Measurements from ENCODE around the gene FBXL5.
A peak's percentile ranks its signal among the peaks of the same experiment; 100 is the strongest.
"Not testable (repeated sequence)": the region's sequence is repeated elsewhere in the genome, so short reads cannot be mapped to it uniquely, and the experiment has no call there.

FBXL5 gene

DNA sequence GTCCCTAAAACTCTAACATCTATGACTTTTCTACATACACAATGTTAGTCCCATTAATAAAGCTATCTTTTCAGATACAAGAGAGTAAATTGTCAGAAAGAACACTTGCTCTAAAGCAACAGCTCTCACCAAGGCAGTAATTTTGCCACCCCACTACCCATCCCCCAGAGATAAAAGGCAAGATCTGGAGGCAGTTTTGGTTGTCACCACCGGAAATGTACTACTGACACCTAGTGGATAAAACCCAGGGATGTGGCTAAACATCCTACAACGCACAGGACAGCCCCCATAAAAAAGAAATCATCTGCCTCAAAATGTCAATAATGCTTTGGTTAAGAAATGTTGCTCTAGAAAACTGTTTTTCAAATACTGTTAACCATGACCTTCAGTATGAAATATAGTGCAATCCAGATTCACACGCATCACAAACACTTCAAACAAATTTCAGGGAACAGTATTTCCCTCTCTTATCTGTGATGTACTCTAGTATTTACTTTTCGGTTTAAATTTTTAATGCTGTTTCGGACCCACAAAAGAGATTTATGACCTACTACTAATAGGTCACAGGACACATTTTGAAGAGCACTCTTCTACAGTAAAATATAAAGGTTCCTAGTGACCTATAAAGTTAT, 5.1 kb downstream of the FBXL5 start:
- peak; percentile 67 to 84 for DNase-seq

DNA sequence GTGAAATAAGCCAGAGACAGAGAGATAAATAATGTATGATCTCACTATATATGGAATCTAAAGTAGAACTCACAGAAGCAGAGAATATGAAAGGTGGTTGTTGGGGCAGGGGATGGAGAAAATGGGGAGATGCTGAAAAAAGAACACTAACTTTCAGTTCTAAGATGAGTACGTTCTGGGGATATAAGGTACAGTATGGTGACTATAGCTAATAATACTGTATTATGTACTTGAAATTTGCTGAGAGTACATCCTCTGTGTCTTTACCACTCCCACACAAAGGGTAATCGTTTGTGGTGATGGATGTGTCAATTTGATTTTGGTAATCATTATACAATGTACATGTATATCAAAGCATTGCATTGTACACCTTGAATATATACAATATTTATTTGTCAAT, 6.6 kb downstream of the FBXL5 start:
- no peak for DNase-seq

DNA sequence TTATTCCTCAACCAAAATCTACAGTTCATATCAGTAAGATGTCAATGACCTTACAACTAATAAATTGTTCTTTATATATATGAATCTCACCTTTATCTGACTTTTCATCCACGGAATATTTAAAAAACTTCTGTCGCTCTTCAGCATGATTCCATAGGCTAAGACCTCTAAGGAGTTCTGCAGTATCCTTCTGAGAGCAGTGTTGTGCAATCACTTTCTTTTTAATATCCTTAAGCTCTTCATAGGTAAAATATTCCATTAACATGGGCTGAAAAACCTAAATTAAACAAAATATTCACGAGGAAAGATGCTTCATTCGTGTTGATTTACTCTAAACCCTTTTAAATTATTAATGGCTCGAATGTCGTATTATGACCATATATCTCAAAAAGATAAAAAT, 16.7 kb downstream of the FBXL5 start:
- DNase-seq = no peak

DNA sequence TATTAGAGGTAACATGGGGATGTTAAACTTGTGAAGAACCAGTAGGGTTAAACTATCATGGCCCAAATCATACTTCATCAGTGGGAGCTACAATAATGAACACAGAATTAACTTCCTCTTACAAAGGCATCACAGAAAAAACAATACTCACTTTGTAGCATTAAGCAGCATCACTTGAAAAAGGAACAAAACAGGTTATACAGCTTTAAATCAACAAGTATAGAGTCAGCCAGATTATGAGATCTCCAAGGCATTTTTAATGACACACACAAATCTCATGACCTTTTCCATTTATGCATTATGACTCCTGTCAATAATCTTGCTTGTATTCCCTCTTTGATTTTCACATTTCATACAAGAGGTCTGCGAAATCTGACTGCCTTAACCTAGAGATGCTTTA, 18.3 kb downstream of the FBXL5 start:
- DNase-seq = no peak

DNA sequence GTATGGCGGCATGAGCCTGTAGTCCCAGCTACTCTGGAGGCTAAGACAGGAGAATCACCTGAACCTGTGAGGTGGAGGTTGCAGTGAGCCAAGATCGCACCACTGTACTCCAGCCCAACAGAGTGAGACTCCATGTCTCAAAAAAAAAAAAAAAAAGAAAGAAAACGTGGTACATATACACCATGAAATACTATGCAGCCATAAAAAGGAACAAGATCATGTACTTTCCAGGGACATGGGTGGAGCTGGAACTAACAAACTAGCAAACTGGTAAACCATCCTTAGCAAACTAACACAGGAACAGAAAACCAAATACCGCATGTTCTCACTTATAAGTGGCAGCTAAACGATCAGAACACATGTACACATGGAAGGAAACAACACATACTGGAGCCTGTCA, 37.8 kb downstream of the FBXL5 start:
- DNase-seq = not testable (repeated sequence)

DNA sequence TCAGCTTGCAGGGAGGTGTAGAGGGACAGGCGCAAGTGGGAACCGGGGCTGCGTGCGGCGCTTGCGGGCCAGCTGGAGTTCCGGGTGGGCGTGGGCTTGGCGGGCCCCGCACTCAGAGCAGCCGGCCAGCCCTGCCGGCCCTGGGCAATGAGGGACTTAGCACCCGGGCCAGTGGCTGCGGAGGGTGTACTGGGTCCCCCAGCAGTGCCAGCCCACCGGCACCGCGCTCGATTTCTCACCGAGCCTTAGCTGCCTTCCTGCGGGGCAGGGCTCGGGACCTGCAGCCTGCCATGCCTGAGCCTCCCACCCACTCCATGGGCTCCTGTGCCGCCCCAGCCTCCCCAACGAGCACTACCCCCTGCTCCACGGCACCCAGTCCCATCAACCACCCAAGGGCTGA, 40.3 kb downstream of the FBXL5 start:
- DNase-seq = not testable (repeated sequence)

DNA sequence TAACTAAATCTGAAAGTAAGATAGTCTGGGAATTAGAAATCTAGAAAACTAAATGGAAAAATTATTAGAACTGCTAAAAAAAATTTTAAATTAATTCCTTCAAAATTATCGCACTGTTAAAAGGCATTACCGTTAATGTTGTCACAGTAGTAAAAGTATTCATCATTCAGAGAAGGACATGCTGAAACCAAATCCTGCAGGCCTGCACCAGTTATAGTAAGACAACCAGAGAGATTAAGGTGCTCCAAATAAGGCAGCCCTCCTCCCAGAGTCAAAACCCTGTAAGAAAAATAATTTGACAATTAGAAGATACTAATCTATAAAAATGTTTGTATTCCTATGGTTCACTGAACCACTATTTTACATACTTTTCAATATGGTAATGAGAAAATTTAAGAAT, 43.0 kb downstream of the FBXL5 start:
- DNase-seq = no peak

DNA sequence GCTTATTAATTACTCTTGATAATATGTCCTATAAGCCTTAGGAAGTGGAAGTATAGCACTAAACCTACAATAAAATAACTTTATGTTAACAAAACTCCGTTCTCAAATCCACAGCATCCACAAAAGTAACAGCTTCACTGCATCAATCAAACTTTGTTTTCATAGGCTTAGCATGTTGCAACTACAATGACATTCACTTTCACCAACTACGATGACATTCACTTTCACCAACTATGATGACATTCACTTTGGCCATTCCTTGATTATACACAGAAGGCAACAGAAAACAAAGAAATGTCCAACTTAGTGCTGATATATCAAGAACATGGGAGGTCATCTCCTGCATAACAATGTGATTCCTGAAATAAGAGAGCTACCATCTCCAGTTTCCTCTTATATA, 44.3 kb downstream of the FBXL5 start:
- no peak for DNase-seq

DNA sequence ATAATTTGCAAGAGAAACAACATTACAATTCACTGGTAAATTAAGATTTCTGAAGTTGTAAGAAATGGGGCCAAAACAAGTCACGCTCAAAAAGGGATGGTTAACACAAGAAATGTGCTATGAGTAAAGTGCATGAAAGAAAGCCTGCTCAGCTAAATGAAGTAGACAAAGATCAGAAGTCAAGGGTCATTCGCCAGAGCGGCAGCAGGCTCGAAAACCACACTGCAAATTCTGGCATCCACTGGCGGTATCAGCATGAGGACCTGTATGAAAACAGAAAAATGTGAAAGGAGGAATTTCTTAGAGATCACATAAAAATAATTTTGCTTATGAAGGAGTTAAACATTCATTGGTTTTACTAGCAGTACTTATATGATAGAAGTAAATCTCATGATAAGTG, 49.6 kb downstream of the FBXL5 start:
- DNase-seq = no peak

DNA sequence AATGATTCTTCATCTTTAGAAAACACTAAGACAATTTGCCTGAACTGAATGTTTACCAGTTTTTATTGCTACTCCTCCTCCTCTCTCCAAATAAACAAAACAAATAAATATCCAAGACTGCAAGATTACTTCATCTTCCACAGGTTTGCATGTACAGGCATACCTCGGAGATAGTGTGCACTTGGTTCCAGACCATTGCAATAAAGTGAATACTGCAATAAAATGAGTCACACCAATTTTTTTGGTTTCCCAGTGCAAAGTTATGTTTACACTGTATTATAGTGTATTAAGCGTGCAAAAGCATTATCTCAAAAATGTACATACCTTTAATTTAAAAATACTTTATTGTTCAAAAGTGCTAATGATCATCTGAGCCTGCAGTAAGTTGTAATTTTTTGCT, 53.3 kb downstream of the FBXL5 start:
- no peak for DNase-seq

DNA sequence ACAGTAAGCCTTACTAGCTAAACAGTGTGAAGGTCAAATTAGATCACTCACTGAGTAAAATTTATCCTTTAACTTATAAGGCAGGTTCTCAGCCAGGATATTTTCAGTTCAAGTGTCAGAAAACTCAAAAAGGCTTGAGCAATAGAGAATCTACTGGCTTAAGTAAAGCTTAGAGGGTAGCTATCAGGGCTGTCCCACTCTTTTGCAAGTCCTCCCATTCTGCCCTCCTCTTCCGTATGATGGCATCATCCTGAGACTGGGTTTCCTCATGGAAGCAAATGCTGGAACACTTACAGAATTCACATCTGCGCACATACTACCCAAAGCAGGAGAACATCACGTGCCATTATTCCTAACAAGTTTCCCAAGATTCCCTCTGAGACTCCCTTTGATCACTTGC, 55.0 kb downstream of the FBXL5 start:
- DNase-seq = no peak

DNA sequence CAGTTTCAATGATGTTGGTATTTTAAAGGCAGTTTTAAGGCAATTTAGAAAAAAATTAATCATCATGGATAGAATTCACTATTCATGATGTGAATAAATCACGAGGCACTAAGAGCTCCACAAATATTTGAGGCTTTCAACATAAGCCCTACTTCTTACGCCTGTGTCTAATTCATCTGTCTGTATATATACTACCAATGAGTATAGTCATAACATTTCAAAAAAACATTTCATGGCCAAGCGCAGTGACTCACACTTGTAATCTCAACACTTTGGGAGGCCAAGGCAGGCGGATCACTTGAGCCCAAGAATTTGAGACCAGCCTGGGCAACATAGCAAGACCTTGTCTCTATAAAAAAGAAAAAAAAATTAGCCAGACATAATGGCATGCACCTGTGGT, 56.5 kb downstream of the FBXL5 start:
- no peak for DNase-seq

DNA sequence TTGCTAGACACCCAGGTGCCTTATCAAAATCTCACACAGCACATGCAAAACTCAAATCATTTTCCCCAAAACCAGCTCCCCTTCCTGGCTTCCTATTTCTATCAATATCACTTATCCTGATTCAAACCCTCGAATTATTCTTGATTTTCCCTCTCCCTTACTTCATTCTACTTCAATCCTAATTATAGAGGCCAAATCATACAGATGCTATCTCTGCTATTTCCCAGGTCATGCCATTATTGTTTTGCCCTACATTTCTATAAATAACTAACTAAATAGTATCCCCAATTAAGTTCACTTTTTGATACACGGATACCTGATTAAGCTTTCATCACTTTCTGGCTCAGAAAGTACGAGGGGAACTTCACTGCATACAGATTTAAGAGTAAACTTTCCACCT, 62.4 kb downstream of the FBXL5 start:
- DNase-seq = no peak

DNA sequence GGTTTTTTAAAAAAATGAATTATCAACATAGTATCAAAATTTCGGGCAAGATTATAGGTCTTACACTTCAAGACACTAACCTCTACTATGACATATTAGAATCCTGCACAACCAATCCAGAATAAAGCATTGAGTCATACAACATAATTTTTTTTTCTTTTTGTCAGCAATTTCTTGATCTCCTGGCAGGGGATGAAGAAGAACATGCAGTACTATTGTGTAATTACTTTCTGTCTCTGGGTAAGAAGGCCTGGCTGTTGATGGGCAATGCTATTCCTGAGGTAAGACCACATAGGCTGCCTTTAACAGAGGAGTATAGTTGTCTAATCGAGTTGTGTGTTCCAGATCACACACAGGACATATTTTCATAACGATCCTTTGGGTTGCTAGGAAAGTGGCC, 67.5 kb downstream of the FBXL5 start:
- no peak for DNase-seq

DNA sequence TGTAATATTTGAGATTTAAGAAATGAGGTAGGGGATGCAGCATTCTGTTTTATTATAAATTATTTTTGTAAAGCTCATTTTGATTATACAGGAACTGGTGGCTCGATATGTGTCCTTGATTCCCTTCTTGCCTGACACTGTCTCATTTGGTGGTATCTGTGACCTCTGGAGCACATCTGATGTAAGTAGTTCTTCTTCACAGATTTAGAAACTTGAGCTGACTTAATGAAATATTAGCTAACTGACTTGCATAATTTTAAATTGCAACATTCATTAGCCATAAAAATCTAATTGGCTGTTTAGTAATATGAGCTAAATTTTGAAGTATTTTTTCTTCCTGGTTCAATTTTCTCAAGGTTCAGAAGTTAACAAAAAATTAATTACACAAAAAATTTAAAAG, 69.1 kb downstream of the FBXL5 start:
- DNase-seq = no peak

DNA sequence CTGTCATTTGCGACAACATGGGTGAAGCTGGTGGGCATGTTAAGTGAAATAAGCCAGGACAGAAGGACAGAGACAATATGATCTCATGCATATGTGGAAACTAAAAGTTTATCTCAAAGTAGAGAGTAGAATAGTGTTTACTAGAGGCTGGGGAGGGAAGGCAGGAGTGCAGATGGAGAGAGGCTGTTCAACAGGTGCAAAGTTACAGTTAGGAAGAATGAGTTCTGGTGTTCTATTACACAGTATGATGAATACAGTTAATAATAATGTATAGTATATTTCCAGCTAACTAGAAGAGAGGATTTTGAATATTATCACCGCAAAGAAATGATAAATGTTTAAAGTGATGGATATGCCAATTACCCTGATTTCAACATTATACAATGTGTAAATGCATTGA, 69.8 kb downstream of the FBXL5 start:
- no peak for DNase-seq

DNA sequence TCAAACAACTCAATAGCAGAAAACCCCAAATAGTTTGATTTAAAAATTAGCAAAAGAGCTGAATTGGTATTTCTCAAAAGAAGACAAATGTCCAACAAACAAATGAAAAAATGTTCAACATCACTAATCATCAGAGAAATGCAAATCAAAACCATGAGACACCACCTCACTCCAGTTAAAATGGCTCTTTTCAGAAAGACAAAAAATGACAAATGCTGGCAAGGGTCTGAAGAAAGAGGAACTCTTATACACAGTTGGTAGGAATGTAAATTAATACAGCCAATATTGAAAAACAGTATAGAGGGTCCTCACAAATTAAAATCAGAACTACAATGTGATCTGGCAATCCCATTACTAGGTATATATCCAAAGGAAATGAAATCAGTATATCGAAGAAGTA, 70.4 kb downstream of the FBXL5 start:
- DNase-seq = no peak

DNA sequence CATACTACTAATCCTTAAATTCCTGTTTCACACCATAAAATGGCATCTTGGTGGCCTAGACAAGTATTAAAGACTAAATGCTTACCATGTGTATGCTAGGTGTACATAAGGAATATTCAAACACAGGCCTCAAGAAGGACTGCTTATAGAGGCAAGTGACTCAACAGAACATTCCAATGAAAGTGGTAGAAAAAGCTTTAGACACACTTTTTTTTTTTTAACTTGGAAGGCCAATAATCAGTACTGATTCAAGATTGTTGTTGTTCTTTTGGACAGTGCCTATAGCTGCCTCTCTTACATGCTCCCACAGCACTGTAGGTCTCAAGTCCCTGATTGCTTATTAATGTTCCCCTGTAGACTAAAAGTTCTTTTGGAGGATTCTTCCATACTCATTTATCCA, 77.6 kb downstream of the FBXL5 start:
- DNase-seq = no peak

DNA sequence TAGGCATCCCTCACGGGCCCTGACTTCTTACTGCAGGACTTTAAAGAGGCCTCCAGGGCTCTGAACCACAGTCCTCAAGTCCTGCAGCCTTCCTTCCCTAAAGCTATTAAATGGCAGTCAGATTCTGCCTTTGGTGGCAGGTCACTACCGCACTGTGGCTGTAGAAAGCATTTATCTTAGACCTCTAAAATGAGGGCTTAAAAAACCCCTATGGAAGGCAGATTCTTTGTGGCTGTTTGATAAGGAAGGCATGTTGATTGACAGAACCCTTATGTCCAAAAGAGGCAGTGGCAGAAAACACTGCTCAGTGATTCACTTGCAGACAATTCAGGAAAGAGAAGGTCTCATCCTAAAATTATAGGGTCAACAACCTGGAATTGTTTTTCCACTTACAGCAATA, 79.2 kb downstream of the FBXL5 start:
- no peak for DNase-seq

DNA sequence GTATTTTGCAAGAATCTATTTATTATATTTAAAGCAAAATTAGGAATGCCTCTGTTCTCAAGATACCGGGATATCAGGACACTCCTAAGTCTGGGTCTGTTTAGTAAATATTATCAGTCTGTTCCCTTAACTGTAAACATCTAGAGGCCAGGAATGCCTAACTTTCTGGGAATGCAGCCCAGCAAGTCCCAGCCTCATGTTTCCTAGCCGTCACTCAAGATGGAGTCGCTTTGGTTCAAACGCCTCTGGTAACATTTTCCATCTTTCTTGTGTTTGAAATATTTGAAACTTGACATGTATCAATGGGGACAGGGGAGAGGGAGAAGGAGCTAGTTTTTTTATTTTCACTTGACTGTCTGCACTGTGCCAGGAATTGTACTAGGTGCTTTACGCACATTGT, 85.4 kb downstream of the FBXL5 start:
- no peak for DNase-seq

DNA sequence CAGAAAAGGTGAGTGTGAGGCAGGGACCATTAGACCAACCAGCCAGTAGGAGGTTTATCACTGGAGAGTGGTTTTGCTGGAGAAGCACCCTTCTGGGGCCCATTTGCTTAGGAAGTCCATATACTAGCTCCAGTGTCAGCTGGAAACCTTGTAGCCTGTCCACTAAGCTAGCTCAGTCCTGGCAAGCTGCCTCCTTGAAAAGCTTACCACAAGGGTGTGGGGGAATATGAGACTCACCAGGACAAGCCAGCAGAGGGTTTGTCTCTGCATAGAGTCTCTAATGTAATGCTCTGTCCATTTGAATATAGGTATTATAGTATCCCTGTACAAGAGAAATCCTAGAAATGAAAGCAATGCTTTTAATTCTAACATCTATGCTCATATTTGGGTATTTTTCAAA, 86.3 kb downstream of the FBXL5 start:
- no peak for DNase-seq

DNA sequence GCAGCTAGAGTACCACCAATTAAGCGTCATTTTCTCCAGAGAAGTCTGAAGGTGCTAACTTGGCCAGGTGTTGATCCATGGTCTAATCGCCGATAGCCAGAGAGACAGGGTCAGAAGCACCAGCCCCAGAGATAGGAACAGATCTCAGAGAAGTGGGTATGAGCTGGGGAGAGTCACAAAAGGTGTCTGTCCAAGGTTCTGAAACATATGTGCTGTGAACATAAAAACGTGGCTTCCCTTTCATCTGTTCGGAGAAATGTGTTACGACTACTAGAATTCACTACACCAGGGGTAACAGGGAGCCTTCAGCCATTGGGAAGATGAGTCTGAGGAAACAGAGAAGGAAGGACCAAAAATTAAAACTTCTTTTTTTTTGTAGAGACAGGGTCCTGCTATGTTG, 91.3 kb downstream of the FBXL5 start:
- DNase-seq = no peak

DNA sequence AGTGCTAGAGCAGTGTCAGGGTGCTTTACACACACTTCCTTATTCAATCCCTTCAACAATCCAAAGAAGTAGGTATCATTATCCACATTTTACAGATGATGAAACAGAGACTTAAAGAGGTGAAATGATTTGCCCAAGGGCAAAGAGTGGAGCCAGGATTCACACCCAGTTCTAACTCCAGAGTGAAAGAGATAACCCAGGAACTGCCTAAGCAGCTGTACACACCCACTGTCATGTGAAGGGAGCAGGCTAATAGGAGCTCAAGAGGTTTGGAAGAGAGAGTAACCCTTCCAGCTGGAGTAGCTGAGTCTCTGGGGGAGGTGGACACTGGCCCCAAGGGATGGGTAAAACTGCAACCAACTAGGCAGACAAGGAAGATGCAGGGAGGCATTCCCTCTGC, 92.5 kb downstream of the FBXL5 start:
- no peak for DNase-seq

DNA sequence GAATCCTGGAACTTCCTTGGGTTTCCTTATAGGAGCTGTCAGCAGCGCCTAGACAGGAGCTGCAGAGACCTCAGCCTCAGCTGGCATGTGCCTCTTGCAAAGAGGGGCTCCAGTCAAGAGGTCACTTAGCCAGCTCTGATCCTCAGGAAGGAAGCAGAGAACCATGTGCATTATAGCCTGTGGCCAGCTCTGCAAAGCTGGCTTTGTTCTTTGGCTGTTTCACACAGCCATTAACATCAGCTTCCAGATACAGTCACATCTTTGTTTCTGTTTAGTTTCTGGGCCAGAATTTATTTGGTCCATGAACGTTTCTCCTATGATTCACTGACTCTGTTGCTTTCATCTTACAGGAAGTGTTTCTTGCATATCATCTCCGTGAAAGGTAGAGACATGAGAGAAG, 93.0 kb downstream of the FBXL5 start:
- DNase-seq = no peak

DNA sequence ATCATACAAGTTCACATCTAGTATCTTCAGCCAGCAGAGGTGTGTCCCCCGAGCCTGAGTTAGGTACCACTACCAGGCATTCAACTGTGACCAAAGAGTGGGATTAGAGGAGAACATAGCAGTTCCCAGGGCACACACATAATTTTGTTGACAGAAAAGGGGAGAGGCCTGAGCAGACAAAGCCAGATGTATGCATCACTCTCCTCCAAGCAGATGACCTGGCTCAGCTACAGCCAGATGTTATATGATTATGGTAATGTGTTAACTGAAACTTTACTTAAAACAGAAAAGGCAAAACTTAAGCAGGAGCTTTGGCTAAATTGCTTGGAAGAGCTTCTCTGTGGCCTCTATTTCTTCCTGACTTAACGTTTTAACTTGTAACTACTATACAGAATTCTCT, 96.6 kb downstream of the FBXL5 start:
- no peak for DNase-seq

Measured in CD4-positive, alpha-beta T cell treated with Interferon alpha-2 for 1 hour (primary cell).